PFSK-1 (cell line): Measurements from ENCODE around the gene CNTNAP5.

ENCODE experiments used
- POLR2AphosphoS5 ChIP-seq: IDR thresholded peaks from 2 replicates; pipeline ENCODE4 v1.6.1; 2012; ENCODE audit warnings: low read depth, mild to moderate bottlenecking, control low read depth, low read length, moderate library complexity
- REST ChIP-seq, 2 experiments: IDR thresholded peaks; 2 replicates each; pipeline versions ENCODE4 v1.6.1 to v1.8.0; 2011 to 2012; ENCODE audit warnings: low read depth in 2 of 2, low read length in 2 of 2, control low read depth in 1 of 2, inconsistent platforms in 1 of 2, mild to moderate bottlenecking in 1 of 2, moderate library complexity in 1 of 2; ENCODE audit not compliant: insufficient read depth in 1 of 2
- SIN3A ChIP-seq: IDR thresholded peaks from 2 replicates; pipeline ENCODE4 v1.6.1; 2012; ENCODE audit warnings: mild to moderate bottlenecking, low read length, moderate library complexity, borderline replicate concordance; ENCODE audit not compliant: insufficient read depth
- TAF1 ChIP-seq: IDR thresholded peaks from 2 replicates; pipeline ENCODE4 v1.6.1; 2012; ENCODE audit warnings: low read length, control low read depth, borderline replicate concordance; ENCODE audit not compliant: insufficient read depth

- TF ChIP-seq SIN3A = no peak
- TF ChIP-seq REST (IDR thresholded peaks at IDR 0.05; ENCODE audit: insufficient read depth in 1 of 2, low read depth in 2 of 2, low read length in 2 of 2) = no peak
- TF ChIP-seq POLR2AphosphoS5 = no peak
- TF ChIP-seq TAF1 = no peak
Measured at GRCh38 chr2:124354466-124354865, 329.4 kb downstream of the CNTNAP5 start.
